ENCODE data around the gene FLOT1.

Gene FLOT1

GRCh38 chr6:30742316-30743098 lies at the start of gene FLOT1:
FLOT1 (minus strand) TSS chr6:30742687; CDS start chr6:30742189, 498 bp downstream.
- Histone ChIP-seq H3K27ac (ENCODE audit: low read depth, low read length) (0 out of 2 replicates have a peak within 1 kb of the TSS, but pooled peaks have one; percentile 7), H4K20me1 (ENCODE audit: low read depth, low read length) (no peaks in the 10 kb centered on the region), H3K27me3 (ENCODE audit: low read length) (no peaks in the 10 kb centered on the region), H3K9ac (ENCODE audit: low read length) (peak within 1 kb of the TSS; percentile 78), H3K79me2 (ENCODE audit: insufficient read depth, low read length) (peaks cover 7% of the 10 kb centered on the region; the same call in 1 of the 2 replicates), H3K4me3 (ENCODE audit: insufficient read depth, low read length, poor library complexity, severe bottlenecking) (peak within 1 kb of the TSS; percentile 83), H3F3A (ENCODE audit: insufficient read depth) (peaks cover 16% of the 10 kb centered on the region), H3K9me2 (replicated peaks; ENCODE audit: insufficient read depth, low read length) (no peaks in the 10 kb centered on the region), H3K9me3 (ENCODE audit: insufficient read depth, low read length) (no peaks in the 10 kb centered on the region), H3K36me3 (ENCODE audit: low read length) (peaks cover 15% of the 10 kb centered on the region; the same call in 1 of the 2 replicates), H2AFZ (ENCODE audit: low read depth, low read length, severe bottlenecking) (peak within 1 kb of the TSS; percentile 86), H3K4me2 (ENCODE audit: low read depth, low read length, poor library complexity, severe bottlenecking) (peak within 1 kb of the TSS; percentile 74)
- TF ChIP-seq EZH2phosphoT487 (conservative IDR thresholded peaks at IDR 0.05; ENCODE audit: low read length), result no peak
- TF ChIP-seq, protein P1, sequence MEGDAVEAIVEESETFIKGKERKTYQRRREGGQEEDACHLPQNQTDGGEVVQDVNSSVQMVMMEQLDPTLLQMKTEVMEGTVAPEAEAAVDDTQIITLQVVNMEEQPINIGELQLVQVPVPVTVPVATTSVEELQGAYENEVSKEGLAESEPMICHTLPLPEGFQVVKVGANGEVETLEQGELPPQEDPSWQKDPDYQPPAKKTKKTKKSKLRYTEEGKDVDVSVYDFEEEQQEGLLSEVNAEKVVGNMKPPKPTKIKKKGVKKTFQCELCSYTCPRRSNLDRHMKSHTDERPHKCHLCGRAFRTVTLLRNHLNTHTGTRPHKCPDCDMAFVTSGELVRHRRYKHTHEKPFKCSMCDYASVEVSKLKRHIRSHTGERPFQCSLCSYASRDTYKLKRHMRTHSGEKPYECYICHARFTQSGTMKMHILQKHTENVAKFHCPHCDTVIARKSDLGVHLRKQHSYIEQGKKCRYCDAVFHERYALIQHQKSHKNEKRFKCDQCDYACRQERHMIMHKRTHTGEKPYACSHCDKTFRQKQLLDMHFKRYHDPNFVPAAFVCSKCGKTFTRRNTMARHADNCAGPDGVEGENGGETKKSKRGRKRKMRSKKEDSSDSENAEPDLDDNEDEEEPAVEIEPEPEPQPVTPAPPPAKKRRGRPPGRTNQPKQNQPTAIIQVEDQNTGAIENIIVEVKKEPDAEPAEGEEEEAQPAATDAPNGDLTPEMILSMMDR (IDR thresholded peaks at IDR 0.05; ENCODE audit: insufficient read depth, low read length, poor library complexity, severe bottlenecking), result no peak

- Histone ChIP-seq H3K79me2 (ENCODE audit: insufficient read depth, low read length) (no peaks in the 10 kb centered on the region), H2AFZ (ENCODE audit: low read depth, low read length, severe bottlenecking) (no peak overlapping the region), H3F3A (ENCODE audit: insufficient read depth) (no peaks in the 10 kb centered on the region), H3K4me2 (ENCODE audit: low read depth, low read length, poor library complexity, severe bottlenecking) (no peak overlapping the region), H3K9ac (ENCODE audit: low read length) (no peak overlapping the region), H3K27me3 (ENCODE audit: low read length) (0 out of 2 replicates have a peak, but pooled peaks cover 3% of the 10 kb centered on the region), H3K36me3 (ENCODE audit: low read length) (no peaks in the 10 kb centered on the region), H4K20me1 (ENCODE audit: low read depth, low read length) (no peaks in the 10 kb centered on the region), H3K27ac (ENCODE audit: low read depth, low read length) (no peak overlapping the region), H3K9me3 (ENCODE audit: insufficient read depth, low read length) (no peaks in the 10 kb centered on the region), H3K4me3 (ENCODE audit: insufficient read depth, low read length, poor library complexity, severe bottlenecking) (no peak overlapping the region), H3K9me2 (replicated peaks; ENCODE audit: insufficient read depth, low read length) (no peaks in the 10 kb centered on the region)
- TF ChIP-seq, protein P1 (IDR thresholded peaks at IDR 0.05; ENCODE audit: insufficient read depth, low read length, poor library complexity, severe bottlenecking), result no peak
- TF ChIP-seq EZH2phosphoT487 (conservative IDR thresholded peaks at IDR 0.05; ENCODE audit: low read length), result no peak
These were observed 48.4 kb upstream of the FLOT1 start for GRCh38 chr6:30790724-30791383.

DNA sequence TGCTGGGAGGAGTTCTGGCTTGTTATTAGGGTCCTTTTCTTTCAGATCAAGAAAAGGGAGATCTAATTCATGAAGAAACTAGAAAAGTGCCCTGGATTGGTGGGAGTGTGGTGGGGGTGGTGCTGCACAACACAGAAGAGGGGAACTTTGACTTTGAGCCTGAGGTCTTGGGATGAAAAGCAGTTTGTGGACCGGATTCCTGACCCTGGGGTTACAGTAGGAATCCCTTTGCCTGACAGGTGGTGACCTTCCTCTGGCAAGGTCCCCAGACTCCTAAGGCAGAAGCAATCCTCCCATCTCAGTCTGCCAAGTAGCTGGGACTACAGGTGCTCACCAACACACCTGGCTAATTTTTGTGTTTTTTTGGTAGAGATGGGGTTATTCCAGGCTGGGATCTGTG lies 47.1 kb upstream of the FLOT1 start:
- Histone ChIP-seq H3K4me3 (ENCODE audit: insufficient read depth, low read length, poor library complexity, severe bottlenecking) (no peak overlapping the region), H4K20me1 (ENCODE audit: low read depth, low read length) (no peaks in the 10 kb centered on the region), H3K9me3 (ENCODE audit: insufficient read depth, low read length) (no peaks in the 10 kb centered on the region), H3K36me3 (ENCODE audit: low read length) (no peaks in the 10 kb centered on the region), H3K9ac (ENCODE audit: low read length) (no peak overlapping the region), H3K4me2 (ENCODE audit: low read depth, low read length, poor library complexity, severe bottlenecking) (no peak overlapping the region), H3K9me2 (replicated peaks; ENCODE audit: insufficient read depth, low read length) (no peaks in the 10 kb centered on the region), H3K27me3 (ENCODE audit: low read length) (no peaks in the 10 kb centered on the region), H3F3A (ENCODE audit: insufficient read depth) (no peaks in the 10 kb centered on the region), H3K79me2 (ENCODE audit: insufficient read depth, low read length) (no peaks in the 10 kb centered on the region), H3K27ac (ENCODE audit: low read depth, low read length) (no peak overlapping the region), H2AFZ (ENCODE audit: low read depth, low read length, severe bottlenecking) (no peak overlapping the region)
- no peak for TF ChIP-seq EZH2phosphoT487 (conservative IDR thresholded peaks at IDR 0.05; ENCODE audit: low read length)
- TF ChIP-seq, protein P1 (IDR thresholded peaks at IDR 0.05; ENCODE audit: insufficient read depth, low read length, poor library complexity, severe bottlenecking), result no peak

Measured in SU-DHL-6 (cell line).